Measurements from ENCODE around the gene TMEM266.

Gene TMEM266

DNA sequence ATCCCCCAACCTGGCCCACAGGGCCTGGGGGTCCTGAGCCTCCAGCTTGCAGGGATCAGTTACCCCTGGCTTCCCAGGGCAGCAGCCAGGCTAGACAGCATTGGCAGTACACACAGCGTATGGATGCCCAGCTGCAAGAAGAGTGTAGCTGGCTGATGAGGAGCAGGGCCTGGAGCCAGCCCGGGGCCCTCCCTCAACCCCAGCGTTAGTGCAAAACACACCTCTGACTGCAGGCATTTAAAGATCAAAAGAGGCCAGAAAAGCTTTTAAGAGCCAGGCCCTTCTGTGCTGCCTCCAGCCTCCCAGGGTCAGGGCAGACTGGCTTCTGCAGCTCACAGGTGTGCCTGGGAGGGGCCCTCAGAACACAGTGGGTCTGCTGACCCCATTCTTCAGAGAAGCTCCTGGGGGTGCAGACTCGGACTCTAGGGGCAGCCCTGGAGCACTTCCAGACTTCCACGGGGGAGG is 140.9 kb downstream of the TMEM266 start:
- no peaks in the 10 kb centered on the region for H3K9me3 Mint-ChIP-seq
- H3K4me1 Mint-ChIP-seq = peaks cover 13% of the 10 kb centered on the region
- no peak overlapping the region for H3K27ac Mint-ChIP-seq
- no peak overlapping the region for H3K4me3 Mint-ChIP-seq
- peaks cover 12% of the 10 kb centered on the region for H3K36me3 Mint-ChIP-seq (ENCODE audit: low read depth)
- TF ChIP-seq, protein P1, sequence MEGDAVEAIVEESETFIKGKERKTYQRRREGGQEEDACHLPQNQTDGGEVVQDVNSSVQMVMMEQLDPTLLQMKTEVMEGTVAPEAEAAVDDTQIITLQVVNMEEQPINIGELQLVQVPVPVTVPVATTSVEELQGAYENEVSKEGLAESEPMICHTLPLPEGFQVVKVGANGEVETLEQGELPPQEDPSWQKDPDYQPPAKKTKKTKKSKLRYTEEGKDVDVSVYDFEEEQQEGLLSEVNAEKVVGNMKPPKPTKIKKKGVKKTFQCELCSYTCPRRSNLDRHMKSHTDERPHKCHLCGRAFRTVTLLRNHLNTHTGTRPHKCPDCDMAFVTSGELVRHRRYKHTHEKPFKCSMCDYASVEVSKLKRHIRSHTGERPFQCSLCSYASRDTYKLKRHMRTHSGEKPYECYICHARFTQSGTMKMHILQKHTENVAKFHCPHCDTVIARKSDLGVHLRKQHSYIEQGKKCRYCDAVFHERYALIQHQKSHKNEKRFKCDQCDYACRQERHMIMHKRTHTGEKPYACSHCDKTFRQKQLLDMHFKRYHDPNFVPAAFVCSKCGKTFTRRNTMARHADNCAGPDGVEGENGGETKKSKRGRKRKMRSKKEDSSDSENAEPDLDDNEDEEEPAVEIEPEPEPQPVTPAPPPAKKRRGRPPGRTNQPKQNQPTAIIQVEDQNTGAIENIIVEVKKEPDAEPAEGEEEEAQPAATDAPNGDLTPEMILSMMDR (IDR thresholded peaks at IDR 0.05; ENCODE audit: unreplicated experiment in 3 of 3) = no peak
- H3K27me3 Mint-ChIP-seq (ENCODE audit: low read depth) = peaks cover 49% of the 10 kb centered on the region

DNA sequence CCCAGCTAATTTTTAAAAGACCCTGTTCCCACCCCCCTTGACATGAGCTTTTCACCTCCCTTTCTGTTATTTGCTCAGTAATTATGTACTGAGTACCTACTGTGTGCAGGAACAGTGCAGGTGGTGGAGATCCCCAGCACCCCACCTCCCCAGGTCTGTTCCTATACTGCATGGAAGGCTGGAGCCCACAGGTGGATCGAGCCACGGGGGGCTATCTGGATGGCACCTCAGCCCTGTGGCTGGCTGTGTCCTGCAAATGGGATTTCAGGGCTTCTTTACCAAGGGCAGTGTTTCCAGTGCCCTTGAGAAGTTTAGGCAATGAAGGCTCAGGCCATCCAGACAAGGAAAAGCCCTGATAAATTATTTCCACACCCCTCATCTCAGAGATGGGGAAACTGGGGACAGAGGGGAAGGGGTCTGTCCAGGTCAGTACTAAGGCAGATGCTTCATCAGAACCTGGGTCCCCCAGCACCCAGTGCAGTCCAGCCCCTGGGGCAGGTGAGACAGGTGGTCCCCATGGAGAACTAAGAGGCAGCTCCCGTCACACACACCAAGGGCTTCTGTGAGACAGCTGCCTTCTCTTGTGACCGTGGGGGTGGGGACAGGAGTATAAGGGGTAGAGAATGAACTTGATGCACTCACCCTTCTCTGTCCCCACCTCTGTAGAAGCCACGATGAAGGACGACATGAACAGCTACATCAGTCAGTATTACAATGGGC is 141.9 kb downstream of the TMEM266 start:
- Mint-ChIP-seq H3K4me3 (no peak overlapping the region), H3K27ac (no peak overlapping the region), H3K4me1 (peaks cover 6% of the 10 kb centered on the region), H3K9me3 (no peaks in the 10 kb centered on the region), H3K36me3 (ENCODE audit: low read depth) (peaks cover 12% of the 10 kb centered on the region), H3K27me3 (ENCODE audit: low read depth) (peaks cover 44% of the 10 kb centered on the region)
- TF ChIP-seq, protein P1 (IDR thresholded peaks at IDR 0.05; ENCODE audit: unreplicated experiment in 3 of 3) = no peak

DNA sequence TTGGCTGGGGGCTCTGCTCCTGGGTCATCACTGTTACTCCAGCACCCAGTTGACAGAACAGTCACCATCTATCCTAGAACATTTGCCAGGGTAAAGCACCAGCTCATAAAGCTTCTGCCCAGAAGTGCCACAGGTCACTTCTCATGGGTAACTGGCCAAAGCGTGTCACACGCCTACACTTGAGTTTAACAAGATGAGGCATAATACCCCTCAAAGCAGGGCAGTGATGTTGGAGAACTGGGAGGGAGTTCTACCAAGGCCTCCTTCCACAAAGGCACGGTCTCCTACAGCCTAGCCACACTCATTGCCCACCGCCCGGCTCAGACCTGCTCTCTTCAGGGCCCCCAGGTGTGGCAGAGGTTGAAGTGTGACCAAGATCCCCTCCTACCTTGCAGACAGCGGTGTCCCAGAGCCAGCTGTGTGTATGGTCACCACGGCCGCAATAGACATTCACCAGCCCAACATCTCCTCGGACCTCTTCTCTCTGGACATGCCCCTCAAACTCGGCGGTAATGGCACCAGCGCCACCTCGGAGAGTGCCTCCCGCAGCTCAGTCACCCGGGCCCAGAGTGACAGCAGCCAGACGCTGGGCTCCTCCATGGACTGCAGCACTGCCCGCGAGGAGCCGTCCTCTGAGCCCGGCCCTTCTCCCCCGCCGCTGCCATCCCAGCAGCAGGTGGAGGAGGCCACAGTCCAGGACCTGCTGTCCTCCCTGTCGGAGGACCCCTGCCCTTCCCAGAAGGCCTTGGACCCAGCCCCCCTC is 143.7 kb downstream of the TMEM266 start:
- Mint-ChIP-seq H3K4me3 (no peak overlapping the region), H3K27me3 (ENCODE audit: low read depth) (peaks cover 35% of the 10 kb centered on the region), H3K36me3 (ENCODE audit: low read depth) (peaks cover 21% of the 10 kb centered on the region), H3K9me3 (no peaks in the 10 kb centered on the region), H3K4me1 (peaks cover 9% of the 10 kb centered on the region), H3K27ac (no peak overlapping the region)
- TF ChIP-seq, protein P1 (IDR thresholded peaks at IDR 0.05; ENCODE audit: unreplicated experiment in 3 of 3) = no peak

- Mint-ChIP-seq H3K36me3 (ENCODE audit: low read depth) (peaks cover 15% of the 10 kb centered on the region), H3K4me3 (no peak overlapping the region), H3K27me3 (ENCODE audit: low read depth) (peaks cover 28% of the 10 kb centered on the region), H3K4me1 (peaks cover 9% of the 10 kb centered on the region), H3K9me3 (no peaks in the 10 kb centered on the region), H3K27ac (no peak overlapping the region)
- TF ChIP-seq, protein P1 (IDR thresholded peaks at IDR 0.05; ENCODE audit: unreplicated experiment in 3 of 3) = no peak
Observed at GRCh38 chr15:76204109-76204845, 144.5 kb downstream of the TMEM266 start.

GRCh38 chr15:76204916-76205460 is 145.2 kb downstream of the TMEM266 start:
- H3K36me3 Mint-ChIP-seq (ENCODE audit: low read depth) = peaks cover 20% of the 10 kb centered on the region
- H3K4me1 Mint-ChIP-seq = peaks cover 15% of the 10 kb centered on the region
- TF ChIP-seq, protein P1 (IDR thresholded peaks at IDR 0.05; ENCODE audit: unreplicated experiment in 3 of 3) = no peak
- no peak overlapping the region for H3K27ac Mint-ChIP-seq
- H3K9me3 Mint-ChIP-seq = no peaks in the 10 kb centered on the region
- H3K4me3 Mint-ChIP-seq = no peak overlapping the region
- H3K27me3 Mint-ChIP-seq (ENCODE audit: low read depth) = peaks cover 24% of the 10 kb centered on the region

All from nephron (organoid).